ENCODE measurements around the gene TRMT1. TPM values are rescaled to one million over a fixed set of nuclear protein-coding genes. Genes with fewer than 3 reads are reported as not detected.
"Not testable (repeated sequence)": the region's sequence is repeated elsewhere in the genome, so short reads cannot be mapped to it uniquely, and the experiment has no call there.

TRMT1 gene
- total RNA-seq (10 to 100 TPM; 44.8 to 50.0 TPM), polyA plus RNA-seq (ENCODE audit: insufficient read depth, low read depth, low replicate concordance) (35.9 TPM)
- long read RNA-seq, donor 1, partial matches to known transcripts, result 12 of 24 reads
- long read RNA-seq, donor 1, other reads (novel, unspliced or antisense), result 5 of 24 reads
- long read RNA-seq, donor 2, transcript TRMT1-202 (17 exons, 2,142 nt), result major isoform, 5 of 5 reads
- long read RNA-seq, donor 2, partial matches to known transcripts, result 0 of 5 reads
- long read RNA-seq, donor 2, other reads (novel, unspliced or antisense), result 0 of 5 reads

GRCh38 chr19:13116282-13117175 lies at the start of gene TRMT1:
Gene TRMT1, minus strand, starts transcription at chr19:13116740. Its CDS starts 341 bp downstream, at chr19:13116399.
- DNase-seq, result peak; percentile 97
- Histone ChIP-seq H3K27me3 (no peaks in the 10 kb centered on the region), H3K4me1 (peaks cover 26% of the 10 kb centered on the region), H3K4me3 (peak within 1 kb of the TSS; percentile 71 to 98), H3K27ac (peak within 1 kb of the TSS; percentile 1 to 55), H3K9me3 (no peaks in the 10 kb centered on the region), H3K36me3 (ENCODE audit: low read depth, missing control alignments) (no peaks in the 10 kb centered on the region)
- TF ChIP-seq POLR2A (IDR thresholded peaks at IDR 0.05), result no peak
- no peak for TF ChIP-seq CTCF (IDR thresholded peaks at IDR 0.05)
- WGBS, 2 donors, result 0% methylated on average over 31 to 51 of the region's 51 CpGs
- intact Hi-C loops (cut with DNase I; ENCODE audit: low total_unique reads), result loop anchor here (5.0 kb wide), 1 partner anchor 36 kb away; the partner anchor contains the start of genes IER2 and STX10

- 88 to 95% methylated on average over 3 of the region's 3 CpGs for WGBS, 2 donors
- peaks cover 17% of the 10 kb centered on the region for H3K4me1 ChIP-seq
- H3K36me3 ChIP-seq (ENCODE audit: low read depth, missing control alignments); H3K27me3 ChIP-seq; H3K27ac ChIP-seq; intact Hi-C loops (cut with DNase I; ENCODE audit: low total_unique reads); H3K9me3 ChIP-seq; H3K4me3 ChIP-seq; DNase-seq: not testable (repeated sequence)
Observed at GRCh38 chr19:13166151-13166550, 49.6 kb upstream of the TRMT1 start.

- WGBS, 2 donors, result 74 to 81% methylated on average over 19 of the region's 19 CpGs
- H3K4me3 ChIP-seq, result no peak overlapping the region
- H3K27me3 ChIP-seq, result no peaks in the 10 kb centered on the region
- peak overlapping the region in 1 of 2 donors; percentile 65 for H3K27ac ChIP-seq
- TF ChIP-seq POLR2A (IDR thresholded peaks at IDR 0.05), result no peak
- TF ChIP-seq CTCF (IDR thresholded peaks at IDR 0.05), result no peak
- no peak for DNase-seq
- no peaks in the 10 kb centered on the region for H3K9me3 ChIP-seq
- H3K4me1 ChIP-seq, result peaks cover 17% of the 10 kb centered on the region
- intact Hi-C loops (cut with DNase I; ENCODE audit: low total_unique reads), result no loop called here
- no peaks in the 10 kb centered on the region for H3K36me3 ChIP-seq (ENCODE audit: low read depth, missing control alignments)
Observed at GRCh38 chr19:13165162-13165997, 48.8 kb upstream of the TRMT1 start.

GRCh38 chr19:13164343-13165161 lies 48.0 kb upstream of the TRMT1 start:
- Histone ChIP-seq H3K4me3 (peak overlapping the region in 1 of 2 donors; percentile 50), H3K36me3 (ENCODE audit: low read depth, missing control alignments) (no peaks in the 10 kb centered on the region), H3K4me1 (peaks cover 17% of the 10 kb centered on the region), H3K27me3 (no peaks in the 10 kb centered on the region), H3K9me3 (no peaks in the 10 kb centered on the region), H3K27ac (peak overlapping the region; percentile 59 to 65)
- no peak for TF ChIP-seq CTCF (IDR thresholded peaks at IDR 0.05)
- TF ChIP-seq POLR2A (IDR thresholded peaks at IDR 0.05), result no peak
- WGBS, 2 donors, result 8 to 15% methylated on average over 17 to 19 of the region's 19 CpGs
- intact Hi-C loops (cut with DNase I; ENCODE audit: low total_unique reads), result no loop called here
- DNase-seq, result no peak
